B cell (primary cell): ENCODE results near the gene ZDHHC11. TPM values are rescaled to one million over a fixed set of nuclear protein-coding genes. Genes with fewer than 3 reads are reported as not detected.
"Not testable (repeated sequence)": the region's sequence is repeated elsewhere in the genome, so short reads cannot be mapped to it uniquely, and the experiment has no call there.

Experiments
- ATAC-seq: fragments of 200-7000 bp; cut with Tn5 transposase; one replicate; pipeline ENCODE4 v1.10.0; 2021; ENCODE audit warnings: low read depth, mild to moderate bottlenecking, moderate number of reproducible peaks, moderate library complexity
- CTCF ChIA-PET: fragments of 350-600 bp; sonication (Branson Sonifier 250); formaldehyde crosslinking; loops from one replicate; lab custom pipeline; 2021; ENCODE audit warnings: antibody characterized with exemption, inconsistent platforms; lab: Charles Lee
- POLR2A ChIA-PET: fragments of 350-600 bp; sonication (Branson Sonifier 250); formaldehyde crosslinking; loops from one replicate; lab custom pipeline; 2021; ENCODE audit warnings: antibody characterized with exemption; lab: Charles Lee
- DNase-seq: peaks from one replicate; pipeline ENCODE4 v3.0.0; 2013
- H2AFZ ChIP-seq: 2 replicates; pipeline ENCODE4 v1.6.1; 2012; ENCODE audit warnings: mild to moderate bottlenecking, low read depth, low read length; ENCODE audit not compliant: insufficient read depth, poor library complexity, severe bottlenecking
- H3K27ac ChIP-seq, 2 donors: 1 replicate in 1 of 2; 2 replicates in 1 of 2; pipeline ENCODE4 v1.5.1; 2012 to 2013; ENCODE audit warnings: low read length in 2 of 2, mild to moderate bottlenecking in 2 of 2, moderate library complexity in 1 of 2
- H3K27me3 ChIP-seq, 4 experiments: fragments of 200-600 bp in 1 of 4; sonication (generic) in 1 of 4; replicated peaks in 1 of 4; 1 replicate in 2 of 4; 2 replicates in 2 of 4; pipeline versions ENCODE4 v1.6.1 to v1.7.0; 2013 to 2016; ENCODE audit warnings: low read length in 3 of 4, mild to moderate bottlenecking in 2 of 4, mixed read lengths in 1 of 4, moderate library complexity in 1 of 4; ENCODE audit not compliant: insufficient read depth in 4 of 4, control insufficient read depth in 3 of 4; ENCODE audit errors: control extremely low read depth in 1 of 4
- H3K36me3 ChIP-seq, 2 experiments: replicated peaks in 1 of 2; 1 replicate in 1 of 2; 2 replicates in 1 of 2; pipeline versions ENCODE4 v1.6.1 to v1.7.1; 2013; ENCODE audit warnings: low read length in 1 of 2; ENCODE audit not compliant: insufficient read depth in 2 of 2, control insufficient read depth in 1 of 2; ENCODE audit errors: control extremely low read depth in 1 of 2, extremely low read depth in 1 of 2
- H3K4me1 ChIP-seq, 2 donors: fragments of 200-600 bp in 1 of 2; sonication (generic) in 1 of 2; 1 replicate in 1 of 2; 2 replicates in 1 of 2; pipeline versions ENCODE4 v1.5.1 to v1.6.1; 2013 to 2017; ENCODE audit warnings: low read length in 2 of 2; ENCODE audit not compliant: control insufficient read depth in 2 of 2, insufficient read depth in 2 of 2
- H3K4me2 ChIP-seq: replicated peaks from 2 replicates; pipeline ENCODE3; 2012; ENCODE audit warnings: mild to moderate bottlenecking, low read depth, low read length; ENCODE audit not compliant: poor library complexity, severe bottlenecking
- H3K4me3 ChIP-seq, 5 experiments: fragments of 200-600 bp in 1 of 5; sonication (generic) in 1 of 5; 1 replicate in 3 of 5; 2 replicates in 2 of 5; pipeline versions ENCODE4 v1.5.1 to v1.7.0; 2011 to 2016; ENCODE audit warnings: low read length in 4 of 5, mild to moderate bottlenecking in 4 of 5, low read depth in 2 of 5, control low read depth in 1 of 5, moderate library complexity in 1 of 5; ENCODE audit not compliant: insufficient read depth in 1 of 5; ENCODE audit errors: control extremely low read depth in 1 of 5, extremely low read depth in 1 of 5
- H3K79me2 ChIP-seq: fragments of 200-600 bp; sonication (generic); one replicate; pipeline ENCODE4 v1.6.0; 2016; ENCODE audit warnings: low read length; ENCODE audit not compliant: control insufficient read depth, insufficient read depth
- H3K9ac ChIP-seq: fragments of 200-600 bp; sonication (generic); 2 replicates; pipeline ENCODE4 v1.6.1; 2017; ENCODE audit warnings: mild to moderate bottlenecking, low read length, moderate library complexity
- H3K9me3 ChIP-seq, 3 donors: one replicate each; pipeline versions ENCODE4 v1.6.1 to v1.7.1; 2013; ENCODE audit warnings: low read length in 2 of 3; ENCODE audit not compliant: control insufficient read depth in 2 of 3, insufficient read depth in 1 of 3; ENCODE audit errors: control extremely low read depth in 1 of 3
- H4K20me1 ChIP-seq: 2 replicates; pipeline ENCODE4 v1.6.0; 2012; ENCODE audit warnings: mild to moderate bottlenecking, low read length; ENCODE audit not compliant: insufficient read depth, control insufficient read depth, poor library complexity, severe bottlenecking
- H3K27ac Mint-ChIP-seq: one replicate; pipeline ENCODE4 v1.8.0; 2021; ENCODE audit warnings: mixed read lengths
- H3K27me3 Mint-ChIP-seq: one replicate; pipeline ENCODE4 v1.8.0; 2021; ENCODE audit warnings: mixed read lengths
- H3K4me1 Mint-ChIP-seq: one replicate; pipeline ENCODE4 v1.8.0; 2021; ENCODE audit warnings: mixed read lengths
- H3K4me3 Mint-ChIP-seq: one replicate; pipeline ENCODE4 v1.8.0; 2021; ENCODE audit warnings: mixed read lengths
- H3K9me3 Mint-ChIP-seq: one replicate; pipeline ENCODE4 v1.8.0; 2022; ENCODE audit warnings: mixed read lengths; ENCODE audit not compliant: insufficient read depth
- WGBS: methylation state at CpG from one replicate; pipeline ENCODE4 v1.1.5; 2013; ENCODE audit warnings: missing lambda C conversion rate; ENCODE audit not compliant: insufficient coverage; 5-methylcytosine and 5-hydroxymethylcytosine counted together
- intact Hi-C: fragments of 100-400 bp; cut with micrococcal nuclease; formaldehyde crosslinking; loops from one replicate; pipeline ENCODE4 v1.10.0; 2022
- polyA plus RNA-seq: library from polyadenylated mRNA; depleted of rRNA; stranded (reverse); fragments of >200 nt; gene quantifications from 2 replicates; pipeline ENCODE4 v1.2.3, GENCODE V29; 2012
- total RNA-seq, 2 donors: library from RNA; stranded (reverse); fragments of 120-200 nt in 1 of 2; gene quantifications; 1 replicate in 1 of 2; 2 replicates in 1 of 2; pipeline versions ENCODE4 v1.2.3 to v1.2.4, GENCODE V29; 2013 to 2022

ZDHHC11 gene
- total and polyA plus RNA-seq, 2 donors (not counting 1 experiment from before 2014, with no cell fraction given), result 0.69 to 3.0 TPM

GRCh38 chr5:752532-753115 lies 98.2 kb downstream of the ZDHHC11 start:
- H3K4me1 ChIP-seq, H3K79me2 ChIP-seq, DNase-seq, H3K27ac Mint-ChIP-seq, H3K9me3 Mint-ChIP-seq, H3K4me3 Mint-ChIP-seq, H4K20me1 ChIP-seq, CTCF ChIA-PET, H3K27me3 ChIP-seq, H3K27ac ChIP-seq, H3K36me3 ChIP-seq, intact Hi-C loops, ATAC-seq, H3K4me3 ChIP-seq, H3K9ac ChIP-seq, H3K27me3 Mint-ChIP-seq, H3K9me3 ChIP-seq, H3K4me1 Mint-ChIP-seq, POLR2A ChIA-PET, H2AFZ ChIP-seq, H3K4me2 ChIP-seq: not testable (repeated sequence)
- WGBS, result no CpG with 5 or more reads among the region's 20 CpGs

- H3K4me2 ChIP-seq, POLR2A ChIA-PET, H3K27me3 Mint-ChIP-seq, H3K27ac Mint-ChIP-seq, H3K27me3 ChIP-seq, H3K27ac ChIP-seq, H3K4me1 Mint-ChIP-seq, H3K9me3 Mint-ChIP-seq, ATAC-seq, H3K9ac ChIP-seq, H3K36me3 ChIP-seq, H3K4me3 Mint-ChIP-seq, H3K9me3 ChIP-seq, H4K20me1 ChIP-seq, CTCF ChIA-PET, H2AFZ ChIP-seq, H3K4me1 ChIP-seq, intact Hi-C loops, DNase-seq, H3K4me3 ChIP-seq, H3K79me2 ChIP-seq: not testable (repeated sequence)
- no CpG with 5 or more reads among the region's 8 CpGs for WGBS
These were observed 98.8 kb downstream of the ZDHHC11 start for GRCh38 chr5:751992-752391.
